ENCODE results near the gene CREM. TPM values are rescaled to one million over a fixed set of nuclear protein-coding genes. Genes with fewer than 3 reads are reported as not detected.
A peak's percentile ranks its signal among the peaks of the same experiment; 100 is the strongest.

The CREM gene
- total and polyA plus RNA-seq, 2 of the 8 experiments (the other 6 are each of a cell fraction or from before 2014, with no cell fraction given) = 18.7 to 21.9 TPM

GRCh38 chr10:35191523-35191922 lies 64.9 kb downstream of the CREM start:
- no peaks in the 10 kb centered on the region for H3K27me3 ChIP-seq (replicated peaks in 1 of 4; ENCODE audit: control insufficient read depth in 3 of 4, extremely low read depth in 1 of 4, insufficient read depth in 3 of 4, low read length in 3 of 4)
- CTCF ChIA-PET (ENCODE audit: partially characterized antibody) = interaction anchor here (0.7 kb wide), 1 partner anchor 65 kb away, joined by 6 read pairs; the partner anchor contains the start of gene CREM
- H3K14ac ChIP-seq (ENCODE audit: insufficient read length) = no peak overlapping the region
- H4K20me1 ChIP-seq (replicated peaks in 1 of 2; ENCODE audit: control insufficient read depth in 1 of 2, insufficient read depth in 2 of 2, low read length in 2 of 2) = no peaks in the 10 kb centered on the region
- H2BK5ac ChIP-seq (ENCODE audit: low read depth, low read length) = no peak overlapping the region
- H4K8ac ChIP-seq (ENCODE audit: extremely low read depth, insufficient read depth, low read length) = no peak overlapping the region
- FAIRE-seq = no peak
- WGBS, 2 experiments (ENCODE audit: extremely low coverage in 1 of 2, insufficient coverage in 1 of 2, insufficient read length in 1 of 2, insufficient replicate concordance in 2 of 2, low coverage in 1 of 2, low lambda C conversion rate in 2 of 2, missing lambda C conversion rate in 1 of 2) = 91% methylated on average over 2 of the region's 2 CpGs; no CpG with 5 or more reads in 1 of the 2 experiments
- peaks cover 2% of the 10 kb centered on the region; the same call in 1 of the 2 replicates for H3K23me2 ChIP-seq (ENCODE audit: low read depth, low read length)
- peaks cover 0 to 3% of the 10 kb centered on the region in 2 experiments; a peak in 1 of 4 replicates for H3K9me3 ChIP-seq (ENCODE audit: insufficient read depth in 2 of 2, low read depth in 1 of 2, low read length in 1 of 2)
- no peaks in the 10 kb centered on the region for H3K36me3 ChIP-seq (ENCODE audit: control insufficient read depth in 2 of 4, insufficient read depth in 4 of 4, low read length in 3 of 4)
- DNase-seq (ENCODE audit: low read depth in 1 of 2, low spot score in 2 of 2) = no peak
- no peak overlapping the region for H2BK12ac ChIP-seq (ENCODE audit: low read depth, low read length)
- H3K9ac ChIP-seq (replicated peaks in 1 of 4; ENCODE audit: extremely low read depth in 1 of 4, low read depth in 3 of 4, low read length in 3 of 4) = no peak overlapping the region
- no peak overlapping the region for H2AFZ ChIP-seq (ENCODE audit: low read length)
- no peak overlapping the region for H3K18ac ChIP-seq (ENCODE audit: extremely low read depth, low read length)
- no peak overlapping the region for H3K4me2 ChIP-seq (ENCODE audit: insufficient read depth in 1 of 2, low read depth in 2 of 2, low read length in 2 of 2)
- H2BK120ac ChIP-seq (replicated peaks; ENCODE audit: low read depth, low read length) = no peak overlapping the region
- H3K79me2 ChIP-seq (ENCODE audit: control insufficient read depth in 1 of 2, insufficient read depth in 2 of 2, low read length in 2 of 2) = no peaks in the 10 kb centered on the region
- H3K4me3 ChIP-seq (ENCODE audit: extremely low read depth in 1 of 4, insufficient read depth in 2 of 4, low read depth in 3 of 4, low read length in 4 of 4) = no peak overlapping the region
- POLR2A ChIA-PET (ENCODE audit: partially characterized antibody) = no interaction called here
- H3K56ac ChIP-seq (replicated peaks; ENCODE audit: insufficient read length, low read depth, low read length) = no peak overlapping the region
- 0 out of 2 replicates have a peak overlapping the region, but pooled peaks have one; percentile 40 for H2AK5ac ChIP-seq (ENCODE audit: low read depth, low read length)
- no peak overlapping the region for H4K91ac ChIP-seq (replicated peaks; ENCODE audit: insufficient read length, low read length)
- H4K5ac ChIP-seq (ENCODE audit: insufficient read length, low read depth, low read length) = no peak overlapping the region
- no peaks in the 10 kb centered on the region for H3K79me1 ChIP-seq (ENCODE audit: low read depth, low read length)
- H3K4ac ChIP-seq (replicated peaks; ENCODE audit: insufficient read length, low read depth, low read length) = no peak overlapping the region
- H2BK20ac ChIP-seq (ENCODE audit: low read length) = no peak overlapping the region; the same call in 1 of the 2 replicates
- H2BK15ac ChIP-seq (ENCODE audit: low read length) = no peak overlapping the region
- no peak overlapping the region for H3K27ac ChIP-seq (ENCODE audit: low read depth, low read length)
- no peak overlapping the region for H3K23ac ChIP-seq (ENCODE audit: insufficient read length)
- peaks cover 0 to 4% (median 2%) of the 10 kb centered on the region in 4 experiments; a peak in 3 of 7 replicates for H3K4me1 ChIP-seq (replicated peaks in 1 of 4; ENCODE audit: control insufficient read depth in 3 of 4, insufficient read depth in 4 of 4, low read length in 3 of 4)
- no peak for TF ChIP-seq CBX8 (IDR thresholded peaks at IDR 0.05; ENCODE audit: borderline replicate concordance, low read depth, low read length)
- no peak for TF ChIP-seq CEBPB (IDR thresholded peaks at IDR 0.05; ENCODE audit: low read depth, low read length)
- no peak for TF ChIP-seq POLR2AphosphoS5 (IDR thresholded peaks at IDR 0.05; ENCODE audit: low read depth, low read length)
